PC-9 (cell line): ENCODE data around the gene NFS1.

Experiments
- CTCF ChIP-seq: fragments of 200-600 bp; sonication (generic); conservative IDR thresholded peaks from 2 replicates; pipeline ENCODE4 v1.6.1; 2017; ENCODE audit warnings: mixed run types, antibody characterized with exemption, mild to moderate bottlenecking, moderate library complexity
- EZH2 ChIP-seq: fragments of 200-600 bp; sonication (generic); IDR thresholded peaks from 2 replicates; pipeline ENCODE4 v1.8.0; 2017; ENCODE audit warnings: antibody characterized with exemption, low read depth

GRCh38 chr20:35735826-35736470 is 36.8 kb upstream of the NFS1 start:
- TF ChIP-seq CTCF, result no peak
- TF ChIP-seq EZH2, result no peak
